Measurements from ENCODE around the gene ZNF814. TPM values are rescaled to one million over a fixed set of nuclear protein-coding genes. Genes with fewer than 3 reads are reported as not detected.
"Not testable (repeated sequence)": the region's sequence is repeated elsewhere in the genome, so short reads cannot be mapped to it uniquely, and the experiment has no call there.

The ZNF814 gene
- 14.2 TPM for total RNA-seq
- long read RNA-seq, partial matches to known transcripts, result 1 of 11 reads
- long read RNA-seq, other reads (novel, unspliced or antisense), result 5 of 11 reads

DNA sequence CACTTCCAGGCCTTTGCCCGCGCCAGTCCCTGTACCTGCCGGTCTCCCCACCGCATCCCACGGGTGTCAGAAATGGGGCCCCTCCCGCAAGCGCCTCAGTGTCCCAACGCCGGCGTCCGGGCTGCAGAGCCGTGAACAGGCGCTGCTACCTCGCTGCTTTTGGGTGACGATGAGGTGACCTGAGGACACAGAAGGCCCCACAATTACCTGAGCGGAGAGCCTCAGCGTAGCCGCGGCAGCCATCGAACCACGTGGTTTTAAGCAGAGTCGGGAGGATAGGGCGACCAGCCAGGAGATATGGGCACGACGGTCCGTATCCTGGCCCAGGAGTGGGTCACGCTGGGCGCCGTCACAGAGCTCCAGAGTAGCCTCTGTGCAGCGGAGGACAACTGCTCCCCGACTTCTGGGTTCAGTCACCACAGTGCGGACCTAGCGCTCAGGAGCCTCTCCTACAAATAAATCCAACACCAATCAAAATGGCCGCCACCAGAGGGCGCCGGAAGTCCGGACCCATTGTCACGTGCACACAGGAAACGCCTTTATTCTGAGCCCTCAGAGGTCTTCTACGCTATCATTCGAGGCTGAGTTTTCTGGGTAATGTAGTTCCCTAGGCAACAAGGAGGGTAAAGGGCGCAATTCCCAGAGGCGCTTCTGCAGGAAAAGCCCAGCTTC lies at the start of gene ZNF814:
Gene ZNF814 (minus strand): TSS at position 478 of the 672 bp plus-strand sequence. CDS start 235 bp downstream, at position 243.
- DNase-seq (peak; percentile 89), ATAC-seq (ENCODE audit: poor library complexity) (peak; percentile 93)
- intact Hi-C loops (cut with DNase I), result no loop called here

DNA sequence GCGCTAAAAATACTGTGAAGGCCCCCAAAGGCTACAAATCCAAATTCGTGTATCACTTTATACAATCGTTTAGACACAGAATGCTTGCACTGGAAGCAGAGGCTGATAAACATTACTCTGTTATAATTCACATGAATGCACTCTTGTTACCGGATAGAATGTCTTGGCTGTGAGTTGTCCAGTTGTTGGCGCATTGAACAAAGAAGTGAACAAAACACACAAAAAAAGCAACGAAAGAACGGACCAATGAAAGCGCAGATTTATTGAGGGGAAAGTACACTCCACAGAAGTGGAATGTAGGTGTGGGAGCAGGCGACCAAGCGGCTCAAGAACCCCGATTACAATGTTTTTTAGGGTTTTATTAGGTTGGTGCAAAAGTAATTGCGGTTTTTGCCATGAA lies 46.9 kb upstream of the ZNF814 start:
- no peak for ATAC-seq (ENCODE audit: poor library complexity)
- intact Hi-C loops (cut with DNase I), result no loop called here
- no peak for DNase-seq

DNA sequence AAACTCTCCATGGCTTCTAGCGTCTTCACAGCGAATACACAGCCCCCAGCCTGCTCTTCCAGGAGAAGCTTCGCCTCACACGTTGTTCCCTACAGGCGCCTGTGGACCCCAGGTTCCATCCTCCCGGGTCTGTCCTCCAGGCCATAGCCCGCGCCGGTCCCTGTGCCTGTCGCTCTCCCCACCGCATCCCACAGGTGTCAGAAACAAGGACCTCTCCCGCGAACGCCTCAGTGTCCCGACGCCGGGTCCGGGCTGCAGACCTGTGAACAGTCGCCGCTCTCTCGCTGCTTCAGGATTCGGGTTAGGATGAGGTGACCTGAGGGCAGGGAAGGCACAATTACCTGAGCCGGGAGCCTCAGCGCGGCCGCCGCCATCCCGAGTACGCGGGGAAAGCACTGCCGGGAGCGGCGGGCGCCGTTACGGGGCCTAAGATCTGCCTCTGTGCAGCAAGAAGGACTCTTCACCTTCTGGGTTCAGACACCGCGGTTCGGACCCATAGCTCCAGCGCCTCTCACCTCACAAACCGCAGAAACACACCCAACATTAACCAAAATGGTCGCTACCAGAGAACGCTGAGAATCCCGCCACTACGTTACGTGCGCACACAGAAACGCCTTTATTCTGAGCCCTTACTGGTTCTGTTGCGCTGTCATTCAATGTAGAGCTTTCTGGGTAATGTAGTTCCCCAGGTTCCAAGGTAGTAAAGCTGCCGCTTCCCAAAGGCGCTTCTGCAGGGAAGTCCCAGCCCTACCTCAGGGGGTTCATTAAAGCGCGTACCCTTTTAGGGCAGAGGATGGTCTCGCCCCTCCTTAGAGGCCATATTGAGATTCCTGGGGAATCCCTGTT lies 46.2 kb upstream of the ZNF814 start, which contains the start of gene ZNF418:
Gene ZNF418 (minus strand): TSS at position 583 of the 846 bp plus-strand sequence. CDS start 1,580 bp downstream, outside the sequence.
- DNase-seq (peak; percentile 52), ATAC-seq (ENCODE audit: poor library complexity) (peak; percentile 98)
- intact Hi-C loops (cut with DNase I), result no loop called here

GRCh38 chr19:57927587-57927986 lies 38.8 kb upstream of the ZNF814 start:
- DNase-seq, result no peak
- intact Hi-C loops (cut with DNase I), result no loop called here
- no peak for ATAC-seq (ENCODE audit: poor library complexity)

- intact Hi-C loops (cut with DNase I), result not testable (repeated sequence)
- DNase-seq (peak; percentile 83), ATAC-seq (ENCODE audit: poor library complexity) (peak; percentile 100)
Observed at GRCh38 chr19:57916168-57916995, 27.5 kb upstream of the ZNF814 start, which contains the start of gene ZNF417. Gene ZNF417 (minus strand): TSS chr19:57916592. CDS start chr19:57916411, 181 bp downstream.

DNA sequence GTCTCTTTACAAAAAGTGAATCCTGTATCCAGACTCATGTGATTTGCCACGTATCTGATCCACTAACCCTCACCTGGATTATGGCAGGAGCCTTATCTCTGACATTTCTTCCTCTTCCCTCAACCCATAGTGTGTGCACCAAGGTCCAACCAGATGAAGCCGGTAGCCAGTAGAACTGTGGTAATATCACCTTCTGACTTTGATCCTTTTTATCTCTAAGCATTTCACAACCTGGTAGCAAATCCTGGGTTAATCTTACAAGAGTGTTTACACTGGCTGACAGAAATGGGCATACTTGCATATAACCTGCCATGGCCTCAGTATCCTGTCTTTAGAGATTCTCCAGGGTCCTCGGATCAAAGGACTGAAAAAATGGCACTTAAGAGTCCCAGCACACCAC lies 25.7 kb upstream of the ZNF814 start:
- DNase-seq, result no peak
- intact Hi-C loops (cut with DNase I), result no loop called here
- no peak for ATAC-seq (ENCODE audit: poor library complexity)

- ATAC-seq (ENCODE audit: poor library complexity) (no peak), DNase-seq (no peak)
- intact Hi-C loops (cut with DNase I), result no loop called here
Observed at GRCh38 chr19:57907394-57907793, 18.6 kb upstream of the ZNF814 start.

- ATAC-seq (ENCODE audit: poor library complexity) (no peak), DNase-seq (no peak)
- intact Hi-C loops (cut with DNase I), result no loop called here
Observed at GRCh38 chr19:57905258-57905657, 16.4 kb upstream of the ZNF814 start.

- intact Hi-C loops (cut with DNase I), result no loop called here
- no peak for ATAC-seq (ENCODE audit: poor library complexity)
- no peak for DNase-seq
Observed at GRCh38 chr19:57903618-57904184, 14.9 kb upstream of the ZNF814 start.

GRCh38 chr19:57900311-57900710 lies 11.5 kb upstream of the ZNF814 start:
- ATAC-seq (ENCODE audit: poor library complexity), result no peak
- intact Hi-C loops (cut with DNase I), result no loop called here
- DNase-seq, result no peak

- intact Hi-C loops (cut with DNase I); ATAC-seq (ENCODE audit: poor library complexity); DNase-seq: not testable (repeated sequence)
Observed at GRCh38 chr19:57890706-57891105, 1.9 kb upstream of the ZNF814 start.

GRCh38 chr19:57888107-57888559 lies 704 bp downstream of the ZNF814 start:
- ATAC-seq (ENCODE audit: poor library complexity) (peak; percentile 2), DNase-seq (no peak)
- intact Hi-C loops (cut with DNase I), result no loop called here

GRCh38 chr19:57887195-57887941 lies 1.5 kb downstream of the ZNF814 start:
- no peak for ATAC-seq (ENCODE audit: poor library complexity)
- no peak for DNase-seq
- intact Hi-C loops (cut with DNase I), result no loop called here

DNA sequence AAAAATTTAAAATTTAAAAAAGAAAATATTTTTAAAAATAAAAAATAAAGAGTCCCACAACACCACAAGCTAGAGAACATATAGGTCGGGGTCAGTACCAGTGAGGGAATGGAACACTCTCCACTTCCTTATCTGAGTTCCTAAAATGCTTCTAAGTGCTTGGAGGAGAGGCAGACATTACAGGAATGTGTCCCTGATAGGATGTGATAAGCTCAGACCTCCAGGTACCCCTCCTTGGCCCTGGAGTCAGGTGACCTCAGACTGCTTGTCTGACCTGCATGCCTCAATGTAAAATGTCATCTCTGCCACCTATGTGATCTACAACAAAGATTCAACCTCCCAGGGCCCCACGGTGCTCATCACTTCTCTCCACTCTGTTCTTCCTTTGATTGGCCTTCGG lies 2.8 kb downstream of the ZNF814 start:
- intact Hi-C loops (cut with DNase I), result no loop called here
- ATAC-seq (ENCODE audit: poor library complexity) (no peak), DNase-seq (no peak)

GRCh38 chr19:57873883-57874799 lies 14.7 kb downstream of the ZNF814 start:
- DNase-seq; intact Hi-C loops (cut with DNase I); ATAC-seq (ENCODE audit: poor library complexity): not testable (repeated sequence)

- intact Hi-C loops (cut with DNase I), result no loop called here
- DNase-seq (no peak), ATAC-seq (ENCODE audit: poor library complexity) (no peak)
Observed at GRCh38 chr19:57872450-57872849, 16.4 kb downstream of the ZNF814 start.

- no peak for ATAC-seq (ENCODE audit: poor library complexity)
- intact Hi-C loops (cut with DNase I), result no loop called here
- DNase-seq, result no peak
Observed at GRCh38 chr19:57870225-57870624, 18.6 kb downstream of the ZNF814 start.

Data from Right ventricle myocardium superior (tissue), 1 donor.